ENCODE measurements around the gene ANKDD1A. TPM values are rescaled to one million over a fixed set of nuclear protein-coding genes. Genes with fewer than 3 reads are reported as not detected.

Gene ANKDD1A
- total RNA-seq, 1 donor from 2014 or later, result 1.9 TPM

DNA sequence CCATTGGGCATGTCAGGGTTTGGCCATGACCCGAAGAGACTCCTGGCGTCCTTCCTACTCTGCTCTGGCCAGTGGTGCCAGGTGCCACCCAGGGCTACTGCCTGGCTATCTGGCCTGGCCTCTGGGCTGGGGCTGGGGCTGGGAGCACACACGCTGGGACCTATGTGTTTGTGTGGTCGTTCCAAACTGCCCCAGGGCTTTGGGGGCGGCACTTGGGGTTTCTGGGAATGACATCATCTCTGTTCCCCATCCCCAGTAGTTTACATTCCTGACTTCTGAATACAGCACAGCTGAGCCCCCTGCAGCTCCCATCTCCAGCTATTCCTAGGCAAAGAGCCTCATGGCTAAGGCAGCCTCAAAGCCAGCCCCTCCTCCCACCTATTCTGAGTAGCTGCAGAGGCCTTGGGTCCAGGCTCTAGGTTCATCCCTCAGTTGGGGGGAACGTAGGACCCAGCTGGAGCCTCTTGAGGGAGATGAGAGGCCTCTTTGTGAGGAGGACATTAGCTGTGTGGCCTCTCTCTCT is 45.6 kb upstream of the ANKDD1A start:
- H3K4me3 ChIP-seq (ENCODE audit: low read depth, low read length), result no peak overlapping the region
- DNase-seq (ENCODE audit: low read depth), result no peak
- no peaks in the 10 kb centered on the region for H3K36me3 ChIP-seq (ENCODE audit: control insufficient read depth, insufficient read depth, low read length)
- H3K27me3 ChIP-seq (ENCODE audit: control insufficient read depth, insufficient read depth, low read length), result no peaks in the 10 kb centered on the region
- TF ChIP-seq, protein P1, sequence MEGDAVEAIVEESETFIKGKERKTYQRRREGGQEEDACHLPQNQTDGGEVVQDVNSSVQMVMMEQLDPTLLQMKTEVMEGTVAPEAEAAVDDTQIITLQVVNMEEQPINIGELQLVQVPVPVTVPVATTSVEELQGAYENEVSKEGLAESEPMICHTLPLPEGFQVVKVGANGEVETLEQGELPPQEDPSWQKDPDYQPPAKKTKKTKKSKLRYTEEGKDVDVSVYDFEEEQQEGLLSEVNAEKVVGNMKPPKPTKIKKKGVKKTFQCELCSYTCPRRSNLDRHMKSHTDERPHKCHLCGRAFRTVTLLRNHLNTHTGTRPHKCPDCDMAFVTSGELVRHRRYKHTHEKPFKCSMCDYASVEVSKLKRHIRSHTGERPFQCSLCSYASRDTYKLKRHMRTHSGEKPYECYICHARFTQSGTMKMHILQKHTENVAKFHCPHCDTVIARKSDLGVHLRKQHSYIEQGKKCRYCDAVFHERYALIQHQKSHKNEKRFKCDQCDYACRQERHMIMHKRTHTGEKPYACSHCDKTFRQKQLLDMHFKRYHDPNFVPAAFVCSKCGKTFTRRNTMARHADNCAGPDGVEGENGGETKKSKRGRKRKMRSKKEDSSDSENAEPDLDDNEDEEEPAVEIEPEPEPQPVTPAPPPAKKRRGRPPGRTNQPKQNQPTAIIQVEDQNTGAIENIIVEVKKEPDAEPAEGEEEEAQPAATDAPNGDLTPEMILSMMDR (IDR thresholded peaks at IDR 0.05; ENCODE audit: insufficient read depth, low read length, poor library complexity, severe bottlenecking), result no peak

DNA sequence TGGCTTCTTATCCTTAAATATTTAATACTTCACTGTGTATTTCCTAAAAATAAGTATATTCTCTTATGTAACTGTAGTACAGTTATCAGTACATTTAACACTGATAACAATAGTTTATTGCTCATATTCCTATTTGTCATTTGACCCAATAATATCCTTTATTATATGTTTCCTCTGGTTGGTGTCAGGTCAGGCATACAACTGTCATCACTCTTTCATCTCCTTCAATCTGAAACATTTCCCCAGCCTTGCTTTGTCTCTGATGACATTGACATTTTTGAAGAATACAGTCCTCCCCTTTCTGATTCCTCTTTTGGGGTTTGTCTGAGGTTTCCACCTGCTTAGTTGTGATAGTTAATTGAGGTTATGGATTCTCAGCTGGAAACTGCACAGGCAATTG is 42.2 kb upstream of the ANKDD1A start:
- TF ChIP-seq, protein P1 (IDR thresholded peaks at IDR 0.05; ENCODE audit: insufficient read depth, low read length, poor library complexity, severe bottlenecking), result no peak
- DNase-seq (ENCODE audit: low read depth), result no peak
- H3K36me3 ChIP-seq (ENCODE audit: control insufficient read depth, insufficient read depth, low read length), result no peaks in the 10 kb centered on the region
- no peak overlapping the region for H3K4me3 ChIP-seq (ENCODE audit: low read depth, low read length)
- H3K27me3 ChIP-seq (ENCODE audit: control insufficient read depth, insufficient read depth, low read length), result no peaks in the 10 kb centered on the region

DNA sequence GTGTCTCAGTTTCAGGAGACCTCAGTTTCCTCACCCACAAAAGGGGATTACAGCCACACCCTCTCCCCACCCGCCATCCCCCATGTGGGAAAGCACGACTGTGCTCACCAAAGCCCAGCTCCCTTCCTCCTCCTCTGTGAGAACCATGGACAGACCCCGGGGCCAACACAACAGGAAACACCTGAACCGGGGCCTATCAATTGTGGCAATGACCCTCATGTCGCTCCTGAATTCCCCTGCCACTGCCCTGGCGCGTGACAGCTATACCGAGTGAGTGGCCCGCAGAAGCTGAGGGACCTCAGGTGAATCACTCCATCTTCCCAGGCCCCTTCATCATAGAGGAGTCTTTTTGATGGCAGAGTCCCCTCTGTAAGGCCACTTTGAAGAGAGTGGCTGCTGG is 41.3 kb upstream of the ANKDD1A start:
- H3K27me3 ChIP-seq (ENCODE audit: control insufficient read depth, insufficient read depth, low read length), result no peaks in the 10 kb centered on the region
- DNase-seq (ENCODE audit: low read depth), result no peak
- H3K4me3 ChIP-seq (ENCODE audit: low read depth, low read length), result no peak overlapping the region
- TF ChIP-seq, protein P1 (IDR thresholded peaks at IDR 0.05; ENCODE audit: insufficient read depth, low read length, poor library complexity, severe bottlenecking), result no peak
- no peaks in the 10 kb centered on the region for H3K36me3 ChIP-seq (ENCODE audit: control insufficient read depth, insufficient read depth, low read length)

DNA sequence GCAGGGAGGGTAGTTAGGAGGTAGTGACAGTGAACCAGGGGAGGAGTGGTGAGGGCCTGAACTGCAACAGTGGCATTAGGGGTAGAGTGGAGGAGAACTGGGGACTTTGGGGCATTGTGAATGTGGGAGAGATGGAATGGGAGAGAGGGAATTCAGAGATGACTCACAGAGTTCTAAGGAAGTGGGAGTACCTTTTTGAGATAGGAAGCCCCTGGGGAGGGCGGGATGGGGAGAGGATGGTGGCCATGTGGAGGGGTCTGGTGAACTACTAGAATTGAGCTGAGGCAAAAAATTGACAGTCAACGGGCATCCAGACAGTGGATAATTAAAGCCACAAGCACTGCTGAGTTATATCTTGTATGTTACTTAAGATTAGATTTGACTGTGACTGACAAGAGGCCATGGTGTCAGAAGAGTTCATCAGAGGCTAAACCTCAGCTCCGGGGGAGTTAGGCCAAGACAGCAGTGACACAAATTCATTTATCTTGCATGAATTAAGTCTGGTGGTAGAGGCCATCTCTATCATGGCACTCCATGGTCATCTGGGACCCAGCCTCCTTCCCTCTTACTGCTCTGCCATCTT is 36.0 kb upstream of the ANKDD1A start:
- H3K36me3 ChIP-seq (ENCODE audit: control insufficient read depth, insufficient read depth, low read length), result no peaks in the 10 kb centered on the region
- no peak for DNase-seq (ENCODE audit: low read depth)
- H3K4me3 ChIP-seq (ENCODE audit: low read depth, low read length), result no peak overlapping the region
- no peaks in the 10 kb centered on the region for H3K27me3 ChIP-seq (ENCODE audit: control insufficient read depth, insufficient read depth, low read length)
- TF ChIP-seq, protein P1 (IDR thresholded peaks at IDR 0.05; ENCODE audit: insufficient read depth, low read length, poor library complexity, severe bottlenecking), result no peak

GRCh38 chr15:64877435-64877834 is 34.3 kb upstream of the ANKDD1A start:
- DNase-seq (ENCODE audit: low read depth), result no peak
- Histone ChIP-seq H3K4me3 (ENCODE audit: low read depth, low read length) (no peak overlapping the region), H3K36me3 (ENCODE audit: control insufficient read depth, insufficient read depth, low read length) (no peaks in the 10 kb centered on the region), H3K27me3 (ENCODE audit: control insufficient read depth, insufficient read depth, low read length) (no peaks in the 10 kb centered on the region)
- TF ChIP-seq, protein P1 (IDR thresholded peaks at IDR 0.05; ENCODE audit: insufficient read depth, low read length, poor library complexity, severe bottlenecking), result no peak

DNA sequence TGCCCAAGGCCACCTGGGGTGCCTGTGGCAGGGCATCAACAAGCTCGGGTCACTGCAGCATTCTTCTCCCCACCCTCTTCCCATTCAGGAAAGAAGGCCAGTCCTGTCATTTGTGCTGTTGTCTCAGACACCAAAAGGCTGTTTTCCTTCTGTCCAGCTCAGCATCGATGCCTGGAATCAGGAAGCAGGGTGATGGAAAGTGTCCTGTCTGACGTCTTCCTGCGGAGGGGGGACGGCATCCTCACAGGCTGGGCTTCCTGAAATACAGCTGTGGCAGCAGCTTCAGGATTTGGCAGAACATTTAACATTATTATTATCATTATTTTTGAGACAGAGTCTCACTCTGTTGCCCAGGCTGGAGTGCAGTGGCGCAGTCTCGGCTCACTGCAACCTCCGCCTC is 33.0 kb upstream of the ANKDD1A start:
- no peak for DNase-seq (ENCODE audit: low read depth)
- TF ChIP-seq, protein P1 (IDR thresholded peaks at IDR 0.05; ENCODE audit: insufficient read depth, low read length, poor library complexity, severe bottlenecking), result no peak
- no peak overlapping the region for H3K4me3 ChIP-seq (ENCODE audit: low read depth, low read length)

More for the DNA sequence above, 33.0 kb upstream of the ANKDD1A start:
- Histone ChIP-seq H3K27me3 (ENCODE audit: control insufficient read depth, insufficient read depth, low read length) (no peaks in the 10 kb centered on the region), H3K36me3 (ENCODE audit: control insufficient read depth, insufficient read depth, low read length) (no peaks in the 10 kb centered on the region)
